GM13976 (cell line): ENCODE measurements around the gene SCN4B.

Experiments
- DNase-seq: peaks from one replicate; pipeline ENCODE4 v3.0.0; 2012; ENCODE audit warnings: low spot score
- CTCF ChIP-seq: IDR thresholded peaks from 2 replicates; pipeline ENCODE4 v1.5.1; 2012; ENCODE audit warnings: borderline replicate concordance, mild to moderate bottlenecking; ENCODE audit not compliant: insufficient read depth; ENCODE audit errors: extremely low read depth, missing control alignments, control extremely low read depth
- in situ Hi-C: fragments of 300-500 bp; cut with MboI; formaldehyde crosslinking; loops from one replicate; pipeline ENCODE4 v1.12.0; 2022; ENCODE audit warnings: low sequenced_read_pairs, mixed read lengths, inconsistent platforms; ENCODE audit not compliant: unreplicated experiment

SCN4B gene

GRCh38 chr11:118180300-118180703 lies 27.7 kb upstream of the SCN4B start:
- in situ Hi-C loops, result loop anchor here (10.0 kb wide), 1 partner anchor 174 kb away; the partner anchor contains the start of gene UBE4A
- TF ChIP-seq CTCF, result no peak
- no peak for DNase-seq

GRCh38 chr11:118176778-118177134 lies 24.1 kb upstream of the SCN4B start:
- no peak for TF ChIP-seq CTCF
- in situ Hi-C loops, result no loop called here
- DNase-seq, result no peak

- in situ Hi-C loops, result no loop called here
- TF ChIP-seq CTCF, result no peak
- DNase-seq, result no peak
These were observed 23.6 kb upstream of the SCN4B start, which contains the start of gene SCN2B for GRCh38 chr11:118175993-118176777. Gene SCN2B, minus strand, starts transcription at chr11:118176639. Its CDS starts 208 bp downstream, at chr11:118176431.

- DNase-seq, result no peak
- in situ Hi-C loops, result no loop called here
- no peak for TF ChIP-seq CTCF
These were observed 22.7 kb upstream of the SCN4B start for GRCh38 chr11:118175031-118175992.

GRCh38 chr11:118174006-118174567 lies 21.5 kb upstream of the SCN4B start:
- in situ Hi-C loops, result no loop called here
- TF ChIP-seq CTCF, result no peak
- no peak for DNase-seq

GRCh38 chr11:118172356-118172755 lies 19.7 kb upstream of the SCN4B start:
- no peak for TF ChIP-seq CTCF
- no peak for DNase-seq
- in situ Hi-C loops, result no loop called here
